Activated CD4-positive, alpha-beta T cell treated with anti-CD3 and anti-CD28 coated beads, Interleukin-2, amount 50 U/mL, for 48 hours (primary cell): Measurements from ENCODE around the gene SPACA4.
"Not testable (repeated sequence)": the region's sequence is repeated elsewhere in the genome, so short reads cannot be mapped to it uniquely, and the experiment has no call there.

ENCODE experiments used
- DNase-seq, 2 experiments: peaks; one replicate each; pipeline ENCODE4 v3.0.0-alpha.2; 2020

SPACA4 gene

GRCh38 chr19:48606463-48607358 is at the start of gene SPACA4:
Gene SPACA4, plus strand, starts transcription at chr19:48606742. Its CDS starts 237 bp downstream, at chr19:48606979.
- no peak for DNase-seq

GRCh38 chr19:48556825-48557224 is 49.7 kb upstream of the SPACA4 start:
- no peak for DNase-seq

GRCh38 chr19:48558018-48558684 is 48.4 kb upstream of the SPACA4 start:
- DNase-seq: no peak

GRCh38 chr19:48560095-48560530 is 46.4 kb upstream of the SPACA4 start:
- no peak for DNase-seq

GRCh38 chr19:48561412-48561811 is 45.1 kb upstream of the SPACA4 start:
- DNase-seq: no peak

- no peak for DNase-seq
Measured at GRCh38 chr19:48565090-48565489, 41.5 kb upstream of the SPACA4 start.

GRCh38 chr19:48568345-48568886 is 38.1 kb upstream of the SPACA4 start:
- no peak for DNase-seq

GRCh38 chr19:48569814-48570213 is 36.7 kb upstream of the SPACA4 start:
- no peak for DNase-seq

GRCh38 chr19:48571378-48572162 is 35.0 kb upstream of the SPACA4 start:
- DNase-seq: no peak

GRCh38 chr19:48573163-48573505 is 33.4 kb upstream of the SPACA4 start:
- DNase-seq: no peak

- DNase-seq: no peak
Measured at GRCh38 chr19:48575931-48576622, 30.5 kb upstream of the SPACA4 start.

GRCh38 chr19:48577908-48578307 is 28.6 kb upstream of the SPACA4 start:
- DNase-seq: not testable (repeated sequence)

GRCh38 chr19:48578891-48579290 is 27.7 kb upstream of the SPACA4 start:
- DNase-seq: no peak

GRCh38 chr19:48582168-48582567 is 24.4 kb upstream of the SPACA4 start:
- no peak for DNase-seq

GRCh38 chr19:48587387-48587786 is 19.2 kb upstream of the SPACA4 start:
- DNase-seq: no peak

GRCh38 chr19:48588670-48589401 is 17.7 kb upstream of the SPACA4 start:
- peak; percentile 91 to 92 for DNase-seq

GRCh38 chr19:48591021-48591420 is 15.5 kb upstream of the SPACA4 start:
- no peak for DNase-seq

GRCh38 chr19:48595171-48595570 is 11.4 kb upstream of the SPACA4 start:
- DNase-seq: no peak

GRCh38 chr19:48595833-48596232 is 10.7 kb upstream of the SPACA4 start:
- DNase-seq: no peak

GRCh38 chr19:48596237-48596636 is 10.3 kb upstream of the SPACA4 start:
- DNase-seq: no peak

GRCh38 chr19:48596679-48597465 is 9.7 kb upstream of the SPACA4 start:
- peak; percentile 48 to 51 for DNase-seq
